ENCODE measurements around the gene ADAM22. TPM values are rescaled to one million over a fixed set of nuclear protein-coding genes. Genes with fewer than 3 reads are reported as not detected.
"Not testable (repeated sequence)": the region's sequence is repeated elsewhere in the genome, so short reads cannot be mapped to it uniquely, and the experiment has no call there.

Gene ADAM22
- total RNA-seq, 4 donors from 2014 or later = 0.53 to 2.7 (median 1.5) TPM

DNA sequence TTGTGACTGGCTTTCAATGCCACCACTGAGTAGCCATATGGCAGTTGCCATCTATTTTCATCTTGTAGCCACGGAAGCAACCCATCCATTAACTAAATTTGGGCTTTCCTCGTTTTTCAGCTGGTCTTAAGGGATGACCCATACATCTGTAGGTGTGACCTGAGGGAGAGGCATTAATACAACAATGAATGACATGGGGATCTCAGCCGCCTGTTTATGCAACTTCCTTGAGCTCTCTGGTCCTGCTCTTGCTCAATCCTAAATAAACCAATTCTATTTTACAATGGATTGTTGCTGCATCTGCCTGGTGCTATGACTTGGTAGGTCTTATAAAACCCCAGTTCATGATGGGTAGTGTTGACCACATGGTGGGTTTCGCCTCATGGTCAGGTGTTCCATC lies 21.9 kb upstream of the ADAM22 start:
- H3K9me3 ChIP-seq = no peaks in the 10 kb centered on the region
- no peaks in the 10 kb centered on the region for H3K4me1 ChIP-seq
- H3K27ac ChIP-seq = no peak overlapping the region
- DNase-seq (ENCODE audit: low spot score in 2 of 2) = no peak
- H3K27me3 ChIP-seq = no peaks in the 10 kb centered on the region
- TF ChIP-seq EP300 (IDR thresholded peaks at IDR 0.05) (no peak), POLR2AphosphoS5 (IDR thresholded peaks at IDR 0.05) (no peak), POLR2A (IDR thresholded peaks at IDR 0.05) (no peak)
- TF ChIP-seq, protein P1, sequence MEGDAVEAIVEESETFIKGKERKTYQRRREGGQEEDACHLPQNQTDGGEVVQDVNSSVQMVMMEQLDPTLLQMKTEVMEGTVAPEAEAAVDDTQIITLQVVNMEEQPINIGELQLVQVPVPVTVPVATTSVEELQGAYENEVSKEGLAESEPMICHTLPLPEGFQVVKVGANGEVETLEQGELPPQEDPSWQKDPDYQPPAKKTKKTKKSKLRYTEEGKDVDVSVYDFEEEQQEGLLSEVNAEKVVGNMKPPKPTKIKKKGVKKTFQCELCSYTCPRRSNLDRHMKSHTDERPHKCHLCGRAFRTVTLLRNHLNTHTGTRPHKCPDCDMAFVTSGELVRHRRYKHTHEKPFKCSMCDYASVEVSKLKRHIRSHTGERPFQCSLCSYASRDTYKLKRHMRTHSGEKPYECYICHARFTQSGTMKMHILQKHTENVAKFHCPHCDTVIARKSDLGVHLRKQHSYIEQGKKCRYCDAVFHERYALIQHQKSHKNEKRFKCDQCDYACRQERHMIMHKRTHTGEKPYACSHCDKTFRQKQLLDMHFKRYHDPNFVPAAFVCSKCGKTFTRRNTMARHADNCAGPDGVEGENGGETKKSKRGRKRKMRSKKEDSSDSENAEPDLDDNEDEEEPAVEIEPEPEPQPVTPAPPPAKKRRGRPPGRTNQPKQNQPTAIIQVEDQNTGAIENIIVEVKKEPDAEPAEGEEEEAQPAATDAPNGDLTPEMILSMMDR (IDR thresholded peaks at IDR 0.05) = no peak
- H3K36me3 ChIP-seq = no peaks in the 10 kb centered on the region
- H3K4me3 ChIP-seq = no peak overlapping the region
- 87% methylated on average over 4 of the region's 4 CpGs for WGBS

DNA sequence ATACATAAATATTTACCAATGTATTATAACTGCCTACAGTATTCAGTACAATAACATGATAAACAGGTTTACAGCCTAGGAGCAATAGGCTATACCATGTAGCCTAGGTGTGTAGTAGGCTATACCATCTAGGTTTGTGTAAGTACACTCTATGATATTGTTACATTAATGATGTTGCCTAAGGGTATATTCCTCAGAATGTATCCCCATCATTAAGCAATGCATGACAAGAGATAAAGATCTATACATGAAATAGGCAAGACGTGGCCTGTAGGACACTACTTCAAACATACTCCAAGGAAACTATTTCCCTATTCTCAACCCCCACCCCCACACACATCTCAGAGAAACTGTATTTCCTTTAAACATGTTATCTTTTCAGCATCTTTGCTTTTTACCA lies 15.3 kb upstream of the ADAM22 start:
- TF ChIP-seq, protein P1 (IDR thresholded peaks at IDR 0.05) = no peak
- TF ChIP-seq EP300 (IDR thresholded peaks at IDR 0.05) (no peak), POLR2AphosphoS5 (IDR thresholded peaks at IDR 0.05) (no peak), POLR2A (IDR thresholded peaks at IDR 0.05) (no peak)
- DNase-seq (ENCODE audit: low spot score in 2 of 2) = no peak

DNA sequence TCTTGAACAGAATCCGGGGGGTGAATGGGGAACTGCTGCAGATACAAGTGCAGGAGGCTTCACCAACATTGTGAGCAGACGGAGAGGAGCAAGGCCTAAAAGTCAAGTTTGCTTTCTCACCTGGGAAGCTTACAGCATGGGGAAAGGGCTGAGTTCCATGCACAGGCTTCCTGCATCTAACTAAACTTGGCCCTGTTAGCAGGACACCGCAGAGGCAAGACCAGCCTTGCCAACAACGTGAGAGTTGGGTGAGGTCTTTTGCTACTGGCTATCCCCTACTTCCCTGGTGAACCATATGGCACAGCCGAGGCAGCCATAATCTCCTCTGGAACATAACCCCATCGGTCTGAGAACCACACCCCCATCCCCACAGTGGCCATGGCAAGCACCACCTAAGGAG lies 14.2 kb upstream of the ADAM22 start:
- TF ChIP-seq EP300 (IDR thresholded peaks at IDR 0.05) (no peak), POLR2A (IDR thresholded peaks at IDR 0.05) (no peak), POLR2AphosphoS5 (IDR thresholded peaks at IDR 0.05) (no peak)
- TF ChIP-seq, protein P1 (IDR thresholded peaks at IDR 0.05) = no peak
- 83% methylated on average over 2 of the region's 6 CpGs for WGBS
- H3K27me3 ChIP-seq = no peaks in the 10 kb centered on the region
- no peak overlapping the region for H3K27ac ChIP-seq
- DNase-seq (ENCODE audit: low spot score in 2 of 2) = no peak
- no peaks in the 10 kb centered on the region for H3K9me3 ChIP-seq
- no peak overlapping the region for H3K4me3 ChIP-seq
- no peaks in the 10 kb centered on the region for H3K36me3 ChIP-seq
- no peaks in the 10 kb centered on the region for H3K4me1 ChIP-seq

More for the DNA sequence above, 15.3 kb upstream of the ADAM22 start:
- H3K9me3 ChIP-seq = no peaks in the 10 kb centered on the region
- no peaks in the 10 kb centered on the region for H3K36me3 ChIP-seq
- no peak overlapping the region for H3K27ac ChIP-seq
- 49% methylated on average over 1 of the region's 1 CpG for WGBS
- no peaks in the 10 kb centered on the region for H3K27me3 ChIP-seq
- H3K4me3 ChIP-seq = no peak overlapping the region
- H3K4me1 ChIP-seq = no peaks in the 10 kb centered on the region

DNA sequence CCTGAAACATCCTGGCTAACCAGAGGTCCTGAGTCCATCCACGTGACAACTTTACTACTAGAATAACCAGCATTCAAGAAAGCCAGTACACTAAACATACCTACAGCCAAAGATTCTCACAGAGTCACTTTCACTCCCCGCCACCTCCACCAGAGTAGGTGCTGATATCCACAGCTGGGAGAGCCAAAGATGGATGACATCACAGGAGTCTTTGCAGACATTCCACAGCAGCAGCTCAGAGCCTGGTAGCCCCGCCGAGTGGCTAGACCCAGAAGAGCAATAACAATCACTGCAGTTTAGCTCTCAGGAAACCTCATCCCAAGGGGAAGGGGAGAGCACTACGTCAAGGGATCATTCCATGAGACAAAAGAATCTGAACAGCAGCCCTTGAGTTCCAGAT lies 13.5 kb upstream of the ADAM22 start:
- no peaks in the 10 kb centered on the region for H3K27me3 ChIP-seq
- no peaks in the 10 kb centered on the region for H3K4me1 ChIP-seq
- WGBS = 83% methylated on average over 4 of the region's 5 CpGs
- DNase-seq (ENCODE audit: low spot score in 2 of 2) = no peak
- H3K9me3 ChIP-seq = no peaks in the 10 kb centered on the region
- TF ChIP-seq, protein P1 (IDR thresholded peaks at IDR 0.05) = no peak
- TF ChIP-seq POLR2A (IDR thresholded peaks at IDR 0.05) (no peak), POLR2AphosphoS5 (IDR thresholded peaks at IDR 0.05) (no peak), EP300 (IDR thresholded peaks at IDR 0.05) (no peak)
- no peak overlapping the region for H3K27ac ChIP-seq
- H3K36me3 ChIP-seq = no peaks in the 10 kb centered on the region
- no peak overlapping the region for H3K4me3 ChIP-seq

DNA sequence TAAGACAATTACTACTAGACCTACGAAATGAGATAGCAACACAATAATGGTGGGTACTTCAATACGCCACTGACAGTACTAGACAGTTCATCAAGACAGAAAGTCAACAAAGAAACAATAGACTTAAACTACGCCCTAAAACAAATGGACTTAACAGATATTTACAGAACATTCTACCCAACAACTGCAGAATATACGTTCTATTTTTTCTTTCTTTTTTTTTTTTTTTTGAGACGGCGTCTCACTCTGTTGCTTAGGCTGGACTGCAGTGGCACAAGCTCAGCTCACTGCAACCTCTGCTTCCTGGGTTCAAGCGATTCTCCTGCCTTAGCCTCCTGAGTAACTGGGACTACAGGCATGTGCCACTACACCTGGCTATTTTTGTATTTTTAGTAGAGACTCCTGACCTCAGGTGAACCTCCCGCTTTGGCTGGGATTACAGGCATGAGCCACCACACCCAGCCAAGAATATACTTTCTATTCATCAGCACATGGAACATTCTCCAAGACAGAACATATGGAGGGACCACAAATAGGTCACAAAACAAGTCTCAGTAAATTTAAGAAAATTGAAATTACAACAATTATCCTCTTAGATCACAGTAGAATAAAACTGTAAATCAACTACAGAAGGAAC lies 11.2 kb upstream of the ADAM22 start:
- not testable (repeated sequence) for H3K4me3 ChIP-seq; H3K36me3 ChIP-seq; H3K9me3 ChIP-seq; H3K27ac ChIP-seq; H3K27me3 ChIP-seq; H3K4me1 ChIP-seq; DNase-seq (ENCODE audit: low spot score in 2 of 2)
- WGBS = 85% methylated on average over 8 of the region's 8 CpGs
